Skeletal muscle tissue (tissue), 5 donors: ENCODE data around the gene CCDC144A. TPM values are rescaled to one million over a fixed set of nuclear protein-coding genes. Genes with fewer than 3 reads are reported as not detected.
"Not testable (repeated sequence)": the region's sequence is repeated elsewhere in the genome, so short reads cannot be mapped to it uniquely, and the experiment has no call there.

Source experiments
- H3K27ac ChIP-seq: one replicate; pipeline ENCODE4 v1.7.0; 2013; ENCODE audit warnings: mild to moderate bottlenecking, low read depth, low read length, inconsistent platforms
- H3K27me3 ChIP-seq, 3 donors: one replicate each; pipeline ENCODE4 v1.7.0; 2013; ENCODE audit warnings: low read length in 3 of 3; ENCODE audit not compliant: control insufficient read depth in 3 of 3, insufficient read depth in 3 of 3
- H3K36me3 ChIP-seq, 3 donors: one replicate each; pipeline ENCODE4 v1.7.0; 2013; ENCODE audit warnings: low read length in 3 of 3; ENCODE audit not compliant: control insufficient read depth in 3 of 3, insufficient read depth in 3 of 3
- H3K4me1 ChIP-seq, 3 donors: one replicate each; pipeline ENCODE4 v1.7.0; 2013; ENCODE audit warnings: low read length in 3 of 3, mild to moderate bottlenecking in 3 of 3; ENCODE audit not compliant: control insufficient read depth in 3 of 3, insufficient read depth in 3 of 3
- H3K4me3 ChIP-seq, 3 donors: one replicate each; pipeline ENCODE4 v1.7.0; 2013; ENCODE audit warnings: low read length in 3 of 3
- H3K9ac ChIP-seq, 3 donors: one replicate each; pipeline ENCODE4 v1.7.0; 2013; ENCODE audit warnings: low read length in 3 of 3, mild to moderate bottlenecking in 3 of 3, moderate library complexity in 2 of 3, low read depth in 1 of 3
- H3K9me3 ChIP-seq, 3 donors: one replicate each; pipeline ENCODE4 v1.7.0; 2013; ENCODE audit warnings: low read length in 3 of 3; ENCODE audit not compliant: control insufficient read depth in 3 of 3
- small RNA-seq: library from RNA; depleted of rRNA; stranded (forward); fragments of <200 nt; gene quantifications from one replicate; pipeline ENCODE3, GENCODE V24; 2014
- total RNA-seq: library from RNA; depleted of rRNA; stranded (reverse); fragments of >200 nt; gene quantifications from one replicate; pipeline ENCODE4 v1.2.3, GENCODE V29; 2014
- donor health status: Osteomylitis.

CCDC144A gene
- total RNA-seq, 1 donor from 2014 or later: 8.9 TPM

- Histone ChIP-seq H3K27ac (no peak overlapping the region), H3K36me3 (no peaks in the 10 kb centered on the region), H3K9me3 (peaks cover 0 to 3% (median 0%) of the 10 kb centered on the region in 3 donors), H3K27me3 (peaks cover 0 to 6% (median 0%) of the 10 kb centered on the region in 3 donors), H3K4me3 (no peak overlapping the region), H3K9ac (peak overlapping the region in 1 of 3 donors; percentile 70), H3K4me1 (peaks cover 25 to 33% (median 26%) of the 10 kb centered on the region in 3 donors)
Measured at GRCh38 chr17:16818821-16819683, 129.0 kb downstream of the CCDC144A start.

- peaks cover 0 to 4% (median 0%) of the 10 kb centered on the region in 3 donors for H3K27me3 ChIP-seq
- no peak overlapping the region for H3K27ac ChIP-seq
- no peaks in the 10 kb centered on the region for H3K9me3 ChIP-seq
- peak overlapping the region in 2 of 3 donors; percentile 36 to 65 for H3K4me3 ChIP-seq
- H3K4me1 ChIP-seq: peaks cover 19 to 26% (median 19%) of the 10 kb centered on the region in 3 donors
- peak overlapping the region in 1 of 3 donors; percentile 70 for H3K9ac ChIP-seq
- H3K36me3 ChIP-seq: no peaks in the 10 kb centered on the region
Measured at GRCh38 chr17:16820161-16820877, 130.3 kb downstream of the CCDC144A start.

- H3K9me3 ChIP-seq: no peaks in the 10 kb centered on the region
- no peaks in the 10 kb centered on the region for H3K27me3 ChIP-seq
- no peak overlapping the region for H3K27ac ChIP-seq
Measured at GRCh38 chr17:16820979-16821543, 131.0 kb downstream of the CCDC144A start.

GRCh38 chr17:16822133-16822532 is 132.1 kb downstream of the CCDC144A start:
- H3K27ac ChIP-seq, H3K4me3 ChIP-seq, H3K27me3 ChIP-seq, H3K36me3 ChIP-seq, H3K9me3 ChIP-seq, H3K9ac ChIP-seq: not testable (repeated sequence)
- H3K4me1 ChIP-seq: peaks cover 19 to 26% (median 19%) of the 10 kb centered on the region in 3 donors

More at GRCh38 chr17:16820979-16821543, 131.0 kb downstream of the CCDC144A start:
- no peak overlapping the region for H3K4me3 ChIP-seq
- no peak overlapping the region for H3K9ac ChIP-seq
- H3K4me1 ChIP-seq: peaks cover 19 to 26% (median 19%) of the 10 kb centered on the region in 3 donors
- no peaks in the 10 kb centered on the region for H3K36me3 ChIP-seq

- H3K27me3 ChIP-seq, H3K36me3 ChIP-seq, H3K9me3 ChIP-seq, H3K4me3 ChIP-seq, H3K9ac ChIP-seq, H3K27ac ChIP-seq: not testable (repeated sequence)
- H3K4me1 ChIP-seq: peaks cover 19 to 24% (median 19%) of the 10 kb centered on the region in 3 donors
Measured at GRCh38 chr17:16823768-16824406, 133.8 kb downstream of the CCDC144A start.

Small RNA genes within 50 kb of the gene (small RNA-seq; reads per million reads assigned to genes)
- gene AC022596.1 (not detected), gene RNU6-405P (not detected)

Other genes starting within 250 kb of the CCDC144A start
- 3.7 TPM for gene LRRC75A, start 198.0 kb upstream of the CCDC144A start, total RNA-seq
- gene ZNF287, start 121.0 kb upstream of the CCDC144A start, total RNA-seq: 5.7 TPM
- 5.2 TPM for gene ZNF624, start 36.4 kb upstream of the CCDC144A start, total RNA-seq